ENCODE data around the gene LRRC75B.

LRRC75B gene

GRCh38 chr22:24589518-24590030 lies 3.3 kb downstream of the LRRC75B start:
- H3K27me3 ChIP-seq (replicated peaks in 2 of 5; ENCODE audit: control insufficient read depth in 4 of 5, insufficient read depth in 5 of 5, low read length in 4 of 5), result no peaks in the 10 kb centered on the region
- no peak overlapping the region for H3K4me3 ChIP-seq (ENCODE audit: control insufficient read depth in 1 of 7, extremely low read depth in 1 of 7, insufficient read depth in 4 of 7, low read depth in 2 of 7, low read length in 6 of 7)
- 99% methylated on average over 7 of the region's 7 CpGs for WGBS (ENCODE audit: insufficient coverage)
- H3K9me3 ChIP-seq (ENCODE audit: control extremely low read depth in 1 of 5, control insufficient read depth in 4 of 5, insufficient read depth in 2 of 5, low read depth in 1 of 5, low read length in 4 of 5), result no peaks in the 10 kb centered on the region
- no peak for DNase-seq
- peaks cover 0 to 18% (median 5%) of the 10 kb centered on the region in 4 experiments for H3K36me3 ChIP-seq (ENCODE audit: control insufficient read depth in 4 of 4, insufficient read depth in 4 of 4, low read length in 3 of 4)
- POLR2A ChIA-PET, result no interaction called here
- CTCF ChIA-PET, result no interaction called here
- H3K4me1 ChIP-seq (ENCODE audit: control extremely low read depth in 1 of 4, control insufficient read depth in 4 of 4, insufficient read depth in 4 of 4, low read length in 3 of 4), result peaks cover 0 to 22% (median 11%) of the 10 kb centered on the region in 4 experiments
- no peak overlapping the region for H3K27ac ChIP-seq (ENCODE audit: insufficient read depth in 1 of 2, low read depth in 1 of 2, low read length in 2 of 2, poor library complexity in 1 of 2, severe bottlenecking in 2 of 2)

DNA sequence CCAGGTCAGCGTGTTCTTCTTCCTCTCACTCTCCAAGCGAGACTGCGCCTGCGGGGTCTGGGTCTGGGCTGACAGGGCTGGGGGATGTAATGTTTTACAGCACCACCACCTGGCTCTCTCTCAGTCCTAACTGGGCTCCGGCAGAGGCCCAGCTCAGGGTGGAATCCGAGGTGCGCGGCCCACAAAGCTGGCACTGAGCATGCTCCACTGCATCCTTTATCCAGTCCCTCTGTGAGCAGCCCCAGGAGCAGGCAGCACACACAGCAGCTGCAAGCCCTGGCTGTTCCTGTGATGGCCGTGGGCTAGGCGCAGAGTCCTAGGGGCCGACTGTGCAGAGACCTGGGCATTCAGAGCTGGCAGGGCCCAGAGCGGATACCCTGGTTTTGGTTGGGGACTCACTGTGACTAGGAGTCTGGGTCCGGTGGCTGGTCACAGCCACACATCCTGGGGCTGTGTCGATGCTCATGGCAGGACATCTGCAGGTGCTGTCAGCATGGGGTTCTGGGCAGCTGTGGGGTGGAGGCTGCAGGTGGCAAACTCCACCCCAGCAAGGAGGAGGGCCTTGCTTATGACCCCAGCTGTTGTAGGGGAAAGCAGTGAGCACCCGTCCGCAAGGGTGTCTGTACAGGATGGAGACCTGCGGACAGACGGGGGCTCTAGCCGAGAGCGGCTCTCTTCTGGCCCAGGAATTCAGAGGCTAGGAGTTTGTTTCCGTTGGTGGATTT lies 4.0 kb downstream of the LRRC75B start:
- POLR2A ChIA-PET, result no interaction called here
- H3K4me3 ChIP-seq (ENCODE audit: control insufficient read depth in 1 of 7, extremely low read depth in 1 of 7, insufficient read depth in 4 of 7, low read depth in 2 of 7, low read length in 6 of 7), result no peak overlapping the region
- H3K9me3 ChIP-seq (ENCODE audit: control extremely low read depth in 1 of 5, control insufficient read depth in 4 of 5, insufficient read depth in 2 of 5, low read depth in 1 of 5, low read length in 4 of 5), result no peaks in the 10 kb centered on the region
- DNase-seq, result no peak
- H3K27ac ChIP-seq (ENCODE audit: insufficient read depth in 1 of 2, low read depth in 1 of 2, low read length in 2 of 2, poor library complexity in 1 of 2, severe bottlenecking in 2 of 2), result no peak overlapping the region
- peaks cover 0 to 18% (median 5%) of the 10 kb centered on the region in 4 experiments for H3K36me3 ChIP-seq (ENCODE audit: control insufficient read depth in 4 of 4, insufficient read depth in 4 of 4, low read length in 3 of 4)
- WGBS (ENCODE audit: insufficient coverage), result 95% methylated on average over 20 of the region's 21 CpGs
- no peaks in the 10 kb centered on the region for H3K27me3 ChIP-seq (replicated peaks in 2 of 5; ENCODE audit: control insufficient read depth in 4 of 5, insufficient read depth in 5 of 5, low read length in 4 of 5)
- peaks cover 0 to 15% (median 11%) of the 10 kb centered on the region in 4 experiments for H3K4me1 ChIP-seq (ENCODE audit: control extremely low read depth in 1 of 4, control insufficient read depth in 4 of 4, insufficient read depth in 4 of 4, low read length in 3 of 4)
- CTCF ChIA-PET, result no interaction called here

DNA sequence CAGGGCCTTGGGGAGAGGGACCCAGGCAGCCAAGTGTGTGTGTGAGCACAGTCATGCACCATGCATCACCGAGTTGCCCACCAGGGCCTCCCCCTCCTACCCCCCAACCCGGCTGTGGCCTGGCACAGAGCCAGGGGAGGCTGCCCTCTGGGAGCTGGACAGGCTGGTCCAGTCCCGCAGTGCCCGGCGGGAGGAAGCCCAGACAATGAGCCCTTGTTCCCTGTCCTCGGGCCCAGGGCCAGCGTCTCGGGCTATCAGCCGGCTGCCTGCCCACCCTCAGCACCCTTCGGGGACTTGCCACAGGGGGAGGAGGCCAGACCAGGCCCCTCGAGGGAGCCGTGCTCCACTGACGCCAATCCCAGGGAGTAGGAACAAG lies 4.5 kb downstream of the LRRC75B start:
- Histone ChIP-seq H3K36me3 (ENCODE audit: control insufficient read depth in 4 of 4, insufficient read depth in 4 of 4, low read length in 3 of 4) (peaks cover 0 to 18% (median 5%) of the 10 kb centered on the region in 4 experiments), H3K9me3 (ENCODE audit: control extremely low read depth in 1 of 5, control insufficient read depth in 4 of 5, insufficient read depth in 2 of 5, low read depth in 1 of 5, low read length in 4 of 5) (no peaks in the 10 kb centered on the region), H3K27me3 (replicated peaks in 2 of 5; ENCODE audit: control insufficient read depth in 4 of 5, insufficient read depth in 5 of 5, low read length in 4 of 5) (no peaks in the 10 kb centered on the region), H3K4me3 (ENCODE audit: control insufficient read depth in 1 of 7, extremely low read depth in 1 of 7, insufficient read depth in 4 of 7, low read depth in 2 of 7, low read length in 6 of 7) (no peak overlapping the region), H3K27ac (ENCODE audit: insufficient read depth in 1 of 2, low read depth in 1 of 2, low read length in 2 of 2, poor library complexity in 1 of 2, severe bottlenecking in 2 of 2) (no peak overlapping the region), H3K4me1 (ENCODE audit: control extremely low read depth in 1 of 4, control insufficient read depth in 4 of 4, insufficient read depth in 4 of 4, low read length in 3 of 4) (peaks cover 0 to 11% (median 10%) of the 10 kb centered on the region in 4 experiments)
- WGBS (ENCODE audit: insufficient coverage), result 93% methylated on average over 10 of the region's 13 CpGs
- CTCF ChIA-PET, result no interaction called here
- no peak for DNase-seq
- POLR2A ChIA-PET, result no interaction called here

DNA sequence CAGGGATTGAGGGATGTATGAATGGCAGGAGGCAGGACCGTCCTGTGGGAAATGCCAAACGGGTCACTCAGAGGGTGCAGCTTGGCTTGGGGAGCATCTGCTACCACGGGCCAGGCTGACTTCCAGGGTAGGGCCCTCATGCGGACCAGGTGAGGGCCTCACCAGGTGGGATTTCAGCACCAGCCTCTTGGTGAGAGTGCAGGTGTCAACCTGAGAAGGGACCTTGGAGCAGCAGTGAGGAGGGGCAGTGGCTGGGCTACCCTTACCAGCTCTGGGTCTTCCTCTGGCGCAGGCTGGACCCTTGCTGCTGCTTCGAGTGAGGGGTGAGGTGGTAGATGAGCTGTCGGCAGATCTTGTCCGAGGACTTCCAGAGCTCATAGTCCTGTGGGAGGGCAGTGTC lies 4.9 kb downstream of the LRRC75B start:
- CTCF ChIA-PET, result no interaction called here
- WGBS (ENCODE audit: insufficient coverage), result 97% methylated on average over 7 of the region's 8 CpGs
- Histone ChIP-seq H3K27ac (ENCODE audit: insufficient read depth in 1 of 2, low read depth in 1 of 2, low read length in 2 of 2, poor library complexity in 1 of 2, severe bottlenecking in 2 of 2) (no peak overlapping the region), H3K9me3 (ENCODE audit: control extremely low read depth in 1 of 5, control insufficient read depth in 4 of 5, insufficient read depth in 2 of 5, low read depth in 1 of 5, low read length in 4 of 5) (no peaks in the 10 kb centered on the region), H3K4me3 (ENCODE audit: control insufficient read depth in 1 of 7, extremely low read depth in 1 of 7, insufficient read depth in 4 of 7, low read depth in 2 of 7, low read length in 6 of 7) (no peak overlapping the region), H3K36me3 (ENCODE audit: control insufficient read depth in 4 of 4, insufficient read depth in 4 of 4, low read length in 3 of 4) (peaks cover 0 to 18% (median 5%) of the 10 kb centered on the region in 4 experiments), H3K4me1 (ENCODE audit: control extremely low read depth in 1 of 4, control insufficient read depth in 4 of 4, insufficient read depth in 4 of 4, low read length in 3 of 4) (peaks cover 0 to 7% (median 6%) of the 10 kb centered on the region in 4 experiments), H3K27me3 (replicated peaks in 2 of 5; ENCODE audit: control insufficient read depth in 4 of 5, insufficient read depth in 5 of 5, low read length in 4 of 5) (no peaks in the 10 kb centered on the region)
- DNase-seq, result no peak
- POLR2A ChIA-PET, result no interaction called here

DNA sequence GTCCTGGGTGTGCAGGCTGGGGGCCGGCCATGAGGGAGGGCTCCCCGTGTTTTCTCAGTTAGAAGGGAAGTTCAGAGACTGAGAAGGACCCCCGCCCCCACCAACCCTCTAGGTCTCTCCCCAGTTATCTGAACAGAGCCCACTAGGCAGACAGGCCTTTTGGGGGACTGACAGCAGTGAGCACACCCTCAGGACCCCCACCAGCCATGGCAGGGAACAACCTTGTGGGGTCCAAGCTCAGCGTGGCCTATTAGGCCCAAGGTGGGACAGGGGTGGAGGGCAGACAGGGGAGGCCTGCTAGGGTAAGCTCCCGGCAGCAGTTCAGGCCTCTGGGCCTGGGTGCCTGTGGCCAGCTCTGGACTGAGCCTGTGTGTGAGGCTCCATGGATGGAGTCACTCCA lies 5.6 kb downstream of the LRRC75B start:
- Histone ChIP-seq H3K27me3 (replicated peaks in 2 of 5; ENCODE audit: control insufficient read depth in 4 of 5, insufficient read depth in 5 of 5, low read length in 4 of 5) (no peaks in the 10 kb centered on the region), H3K4me3 (ENCODE audit: control insufficient read depth in 1 of 7, extremely low read depth in 1 of 7, insufficient read depth in 4 of 7, low read depth in 2 of 7, low read length in 6 of 7) (no peak overlapping the region), H3K27ac (ENCODE audit: insufficient read depth in 1 of 2, low read depth in 1 of 2, low read length in 2 of 2, poor library complexity in 1 of 2, severe bottlenecking in 2 of 2) (no peak overlapping the region), H3K9me3 (ENCODE audit: control extremely low read depth in 1 of 5, control insufficient read depth in 4 of 5, insufficient read depth in 2 of 5, low read depth in 1 of 5, low read length in 4 of 5) (no peaks in the 10 kb centered on the region), H3K36me3 (ENCODE audit: control insufficient read depth in 4 of 4, insufficient read depth in 4 of 4, low read length in 3 of 4) (peaks cover 0 to 18% (median 5%) of the 10 kb centered on the region in 4 experiments), H3K4me1 (ENCODE audit: control extremely low read depth in 1 of 4, control insufficient read depth in 4 of 4, insufficient read depth in 4 of 4, low read length in 3 of 4) (peaks cover 0 to 3% (median 1%) of the 10 kb centered on the region in 4 experiments)
- 100% methylated on average over 2 of the region's 5 CpGs for WGBS (ENCODE audit: insufficient coverage)
- ChIA-PET CTCF (no interaction called here), POLR2A (no interaction called here)
- DNase-seq, result no peak

- DNase-seq, result no peak
- peaks cover 0 to 18% (median 5%) of the 10 kb centered on the region in 4 experiments for H3K36me3 ChIP-seq (ENCODE audit: control insufficient read depth in 4 of 4, insufficient read depth in 4 of 4, low read length in 3 of 4)
- WGBS (ENCODE audit: insufficient coverage), result 91% methylated on average over 21 of the region's 24 CpGs
- no peak overlapping the region for H3K4me3 ChIP-seq (ENCODE audit: control insufficient read depth in 1 of 7, extremely low read depth in 1 of 7, insufficient read depth in 4 of 7, low read depth in 2 of 7, low read length in 6 of 7)
- no peaks in the 10 kb centered on the region for H3K27me3 ChIP-seq (replicated peaks in 2 of 5; ENCODE audit: control insufficient read depth in 4 of 5, insufficient read depth in 5 of 5, low read length in 4 of 5)
- H3K27ac ChIP-seq (ENCODE audit: insufficient read depth in 1 of 2, low read depth in 1 of 2, low read length in 2 of 2, poor library complexity in 1 of 2, severe bottlenecking in 2 of 2), result no peak overlapping the region
- no peaks in the 10 kb centered on the region for H3K9me3 ChIP-seq (ENCODE audit: control extremely low read depth in 1 of 5, control insufficient read depth in 4 of 5, insufficient read depth in 2 of 5, low read depth in 1 of 5, low read length in 4 of 5)
- ChIA-PET POLR2A (no interaction called here), CTCF (no interaction called here)
- H3K4me1 ChIP-seq (ENCODE audit: control extremely low read depth in 1 of 4, control insufficient read depth in 4 of 4, insufficient read depth in 4 of 4, low read length in 3 of 4), result no peaks in the 10 kb centered on the region
Observed at GRCh38 chr22:24585927-24586546, 6.8 kb downstream of the LRRC75B start.

DNA sequence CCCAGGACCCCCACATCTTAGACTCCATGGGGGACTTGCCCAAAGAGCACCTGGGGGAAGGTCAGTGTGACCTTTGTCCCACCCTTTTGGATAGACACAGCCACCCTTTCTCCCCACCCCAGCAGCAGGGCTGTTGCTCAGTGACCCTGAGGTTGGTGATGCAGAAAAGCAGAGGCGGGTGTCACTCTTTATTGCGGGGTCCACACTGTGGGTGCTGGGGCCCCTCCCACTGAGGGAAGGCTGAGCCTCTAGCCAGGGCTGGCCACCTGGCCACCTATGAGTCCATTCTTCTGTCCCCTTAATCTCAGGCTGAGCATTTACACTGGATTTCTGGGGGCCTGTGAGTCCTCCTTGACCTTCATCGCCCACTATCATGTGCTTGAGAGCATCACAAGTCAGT lies 7.4 kb downstream of the LRRC75B start:
- Histone ChIP-seq H3K27ac (ENCODE audit: insufficient read depth in 1 of 2, low read depth in 1 of 2, low read length in 2 of 2, poor library complexity in 1 of 2, severe bottlenecking in 2 of 2) (no peak overlapping the region), H3K9me3 (ENCODE audit: control extremely low read depth in 1 of 5, control insufficient read depth in 4 of 5, insufficient read depth in 2 of 5, low read depth in 1 of 5, low read length in 4 of 5) (no peaks in the 10 kb centered on the region), H3K4me3 (ENCODE audit: control insufficient read depth in 1 of 7, extremely low read depth in 1 of 7, insufficient read depth in 4 of 7, low read depth in 2 of 7, low read length in 6 of 7) (no peak overlapping the region), H3K4me1 (ENCODE audit: control extremely low read depth in 1 of 4, control insufficient read depth in 4 of 4, insufficient read depth in 4 of 4, low read length in 3 of 4) (no peaks in the 10 kb centered on the region), H3K36me3 (ENCODE audit: control insufficient read depth in 4 of 4, insufficient read depth in 4 of 4, low read length in 3 of 4) (peaks cover 0 to 18% (median 5%) of the 10 kb centered on the region in 4 experiments), H3K27me3 (replicated peaks in 2 of 5; ENCODE audit: control insufficient read depth in 4 of 5, insufficient read depth in 5 of 5, low read length in 4 of 5) (no peaks in the 10 kb centered on the region)
- WGBS (ENCODE audit: insufficient coverage), result 94% methylated on average over 2 of the region's 3 CpGs
- ChIA-PET POLR2A (no interaction called here), CTCF (no interaction called here)
- DNase-seq, result no peak

Measured in common myeloid progenitor, CD34-positive (primary cell).